OCI-LY1 (cell line): Measurements from ENCODE around the gene LRRTM1.

Source experiments
- CTCF ChIP-seq: fragments of 200-600 bp; sonication (generic), shearing (Covaris generic); IDR thresholded peaks from 2 replicates; pipeline ENCODE4 v1.5.1; 2017; ENCODE audit warnings: mild to moderate bottlenecking, antibody characterized with exemption, low read length, moderate library complexity, mixed read lengths
- EZH2 ChIP-seq: fragments of 200-600 bp; sonication (generic), shearing (Covaris generic); IDR thresholded peaks from 2 replicates; pipeline ENCODE4 v1.8.0; 2017; ENCODE audit warnings: borderline replicate concordance, mixed run types, mild to moderate bottlenecking, antibody characterized with exemption, low read length, moderate library complexity, mixed read lengths

- peak; percentile 40; the same call in 1 of the 2 replicates for TF ChIP-seq CTCF
- TF ChIP-seq EZH2, result no peak
These were observed 48.4 kb downstream of the LRRTM1 start for GRCh38 chr2:80255918-80256781.
